Neural cell (in vitro differentiated cells): Measurements from ENCODE around the gene CARHSP1. TPM values are rescaled to one million over a fixed set of nuclear protein-coding genes. Genes with fewer than 3 reads are reported as not detected.

ENCODE experiments used
- H2AFZ ChIP-seq: fragments of 200-600, 300-800 bp; sonication (generic), shearing (Covaris generic); 2 replicates; pipeline ENCODE4 v1.6.0; 2014; ENCODE audit warnings: low read depth, mild to moderate bottlenecking, antibody characterized with exemption, low read length, moderate library complexity
- H3F3A ChIP-seq: fragments of 200-600 bp; shearing (Covaris generic); 2 replicates; pipeline ENCODE4 v1.6.1; 2016; ENCODE audit warnings: mild to moderate bottlenecking, moderate library complexity, mixed read lengths, antibody characterized with exemption, low read length; ENCODE audit not compliant: insufficient read depth, poor library complexity, severe bottlenecking
- H3K27ac ChIP-seq: fragments of 200-600, 300-800 bp; sonication (generic), shearing (Covaris generic); 2 replicates; pipeline ENCODE4 v1.5.1; 2014; ENCODE audit warnings: mild to moderate bottlenecking, low read length, moderate library complexity
- H3K27me3 ChIP-seq: fragments of 300-800, 200-600 bp; sonication (generic), shearing (Covaris generic); 2 replicates; pipeline ENCODE4 v1.6.0; 2014; ENCODE audit warnings: mild to moderate bottlenecking, low read depth, low read length, moderate library complexity; ENCODE audit not compliant: insufficient read depth
- H3K36me3 ChIP-seq: fragments of 300-800, 200-600 bp; sonication (generic), shearing (Covaris generic); 2 replicates; pipeline ENCODE4 v1.5.1; 2014; ENCODE audit warnings: mild to moderate bottlenecking, antibody characterized with exemption, low read length, moderate library complexity; ENCODE audit not compliant: insufficient read depth
- H3K4me2 ChIP-seq: fragments of 300-800, 200-600 bp; sonication (generic), shearing (Covaris generic); 2 replicates; pipeline ENCODE4 v1.6.0; 2014; ENCODE audit warnings: mild to moderate bottlenecking, low read length
- H3K4me3 ChIP-seq: fragments of 300-800, 200-600 bp; sonication (generic), shearing (Covaris generic); 2 replicates; pipeline ENCODE4 v1.5.1; 2014; ENCODE audit warnings: mild to moderate bottlenecking, low read length, moderate library complexity
- H3K79me2 ChIP-seq: fragments of 200-600 bp; shearing (Covaris generic); replicated peaks from 2 replicates; pipeline ENCODE4 v1.6.0; 2014; ENCODE audit warnings: mild to moderate bottlenecking, low read length, moderate library complexity; ENCODE audit not compliant: insufficient read depth
- H3K9ac ChIP-seq: fragments of 300-800, 200-600 bp; sonication (generic), shearing (Covaris generic); 2 replicates; pipeline ENCODE4 v1.6.1; 2016; ENCODE audit warnings: mild to moderate bottlenecking, low read length, mixed read lengths
- H3K9me2 ChIP-seq: fragments of 200-600 bp; shearing (Covaris generic); 2 replicates; pipeline ENCODE4 v1.6.1; 2016; ENCODE audit warnings: mild to moderate bottlenecking, low read length, mixed read lengths; ENCODE audit not compliant: insufficient read depth
- H3K9me3 ChIP-seq: fragments of 200-600, 300-800 bp; sonication (generic), shearing (Covaris generic); 2 replicates; pipeline ENCODE4 v1.6.1; 2016; ENCODE audit warnings: mild to moderate bottlenecking, mixed run types, low read length, moderate library complexity, mixed read lengths
- H4K20me1 ChIP-seq: fragments of 200-600 bp; shearing (Covaris generic); 2 replicates; pipeline ENCODE4 v1.6.1; 2016; ENCODE audit warnings: mild to moderate bottlenecking, mixed run types; ENCODE audit not compliant: insufficient read depth
- CTCF ChIP-seq: fragments of 450-650 bp; IDR thresholded peaks from 2 replicates; pipeline ENCODE4 v1.5.1; 2014; ENCODE audit warnings: antibody characterized with exemption, mild to moderate bottlenecking, moderate library complexity; ENCODE audit not compliant: poor library complexity, severe bottlenecking
- EP300 ChIP-seq: fragments of 450-650 bp; conservative IDR thresholded peaks from 2 replicates; pipeline ENCODE4 v1.6.1; 2014; ENCODE audit warnings: antibody characterized with exemption, mild to moderate bottlenecking, moderate library complexity; ENCODE audit not compliant: poor library complexity, severe bottlenecking
- EZH2 ChIP-seq: fragments of 200-600, 300-800 bp; shearing (Covaris generic), sonication (generic); IDR thresholded peaks from 2 replicates; pipeline ENCODE4 v1.6.1; 2014; ENCODE audit warnings: antibody characterized with exemption, low read length, borderline replicate concordance, mild to moderate bottlenecking; ENCODE audit not compliant: insufficient read depth, poor library complexity, severe bottlenecking
- MXI1 ChIP-seq: fragments of 450-650 bp; conservative IDR thresholded peaks from 2 replicates; pipeline ENCODE4 v1.6.1; 2014; ENCODE audit warnings: antibody characterized with exemption, mild to moderate bottlenecking; ENCODE audit not compliant: poor library complexity, severe bottlenecking
- POLR2AphosphoS5 ChIP-seq: IDR thresholded peaks from 2 replicates; pipeline ENCODE4 v1.6.1; 2012
- RAD21 ChIP-seq: fragments of 450-650 bp; conservative IDR thresholded peaks from 2 replicates; pipeline ENCODE4 v1.6.1; 2014; ENCODE audit warnings: antibody characterized with exemption, mild to moderate bottlenecking, moderate library complexity
- REST ChIP-seq: IDR thresholded peaks from 2 replicates; pipeline ENCODE4 v1.6.1; 2012; ENCODE audit warnings: borderline replicate concordance
- SMC3 ChIP-seq: fragments of 450-650 bp; conservative IDR thresholded peaks from 2 replicates; pipeline ENCODE4 v1.6.1; 2014; ENCODE audit warnings: antibody characterized with exemption, mild to moderate bottlenecking, moderate library complexity; ENCODE audit not compliant: poor library complexity
- TAF1 ChIP-seq: IDR thresholded peaks from 2 replicates; pipeline ENCODE4 v1.6.1; 2012; ENCODE audit warnings: low read depth
- polyA plus RNA-seq: library from polyadenylated mRNA; depleted of rRNA; stranded (reverse); fragments of >200 nt; gene quantifications from 2 replicates; pipeline ENCODE4 v1.2.3, GENCODE V29; 2014

CARHSP1 gene
- polyA plus RNA-seq, 1 donor from 2014 or later = 102 TPM

GRCh38 chr16:8908810-8909468 lies 40.1 kb upstream of the CARHSP1 start:
- Histone ChIP-seq H3K4me2 (no peak overlapping the region), H3K9me2 (no peaks in the 10 kb centered on the region), H3K79me2 (no peaks in the 10 kb centered on the region), H3K36me3 (peaks cover 4% of the 10 kb centered on the region), H3F3A (no peaks in the 10 kb centered on the region), H3K27ac (no peak overlapping the region), H3K27me3 (no peaks in the 10 kb centered on the region), H3K9ac (no peak overlapping the region), H3K9me3 (no peaks in the 10 kb centered on the region), H4K20me1 (no peaks in the 10 kb centered on the region), H2AFZ (no peak overlapping the region), H3K4me3 (no peak overlapping the region)
- TF ChIP-seq RAD21 = no peak
- no peak for TF ChIP-seq POLR2AphosphoS5
- TF ChIP-seq EZH2 = no peak
- TF ChIP-seq REST = no peak
- no peak for TF ChIP-seq MXI1
- no peak for TF ChIP-seq EP300
- TF ChIP-seq CTCF = no peak

GRCh38 chr16:8907096-8907495 lies 38.3 kb upstream of the CARHSP1 start:
- Histone ChIP-seq H3K9me2 (no peaks in the 10 kb centered on the region), H3F3A (no peaks in the 10 kb centered on the region), H3K4me2 (no peak overlapping the region), H4K20me1 (no peaks in the 10 kb centered on the region), H3K79me2 (no peaks in the 10 kb centered on the region), H3K9me3 (no peaks in the 10 kb centered on the region), H3K27ac (no peak overlapping the region), H3K27me3 (no peaks in the 10 kb centered on the region), H2AFZ (no peak overlapping the region), H3K36me3 (no peaks in the 10 kb centered on the region), H3K9ac (no peak overlapping the region), H3K4me3 (no peak overlapping the region)
- TF ChIP-seq RAD21 = no peak
- TF ChIP-seq CTCF = no peak
- no peak for TF ChIP-seq TAF1
- no peak for TF ChIP-seq REST
- no peak for TF ChIP-seq EP300
- TF ChIP-seq EZH2 = no peak
- TF ChIP-seq MXI1 = no peak
- no peak for TF ChIP-seq SMC3
- no peak for TF ChIP-seq POLR2AphosphoS5
